Right kidney (tissue), 1 donor: ENCODE data around the gene SCAMP3.
A peak's percentile ranks its signal among the peaks of the same experiment; 100 is the strongest.

Experiments used
- DNase-seq: peaks from one replicate; pipeline ENCODE4 v3.0.0-alpha.2; 2016

Gene SCAMP3

DNA sequence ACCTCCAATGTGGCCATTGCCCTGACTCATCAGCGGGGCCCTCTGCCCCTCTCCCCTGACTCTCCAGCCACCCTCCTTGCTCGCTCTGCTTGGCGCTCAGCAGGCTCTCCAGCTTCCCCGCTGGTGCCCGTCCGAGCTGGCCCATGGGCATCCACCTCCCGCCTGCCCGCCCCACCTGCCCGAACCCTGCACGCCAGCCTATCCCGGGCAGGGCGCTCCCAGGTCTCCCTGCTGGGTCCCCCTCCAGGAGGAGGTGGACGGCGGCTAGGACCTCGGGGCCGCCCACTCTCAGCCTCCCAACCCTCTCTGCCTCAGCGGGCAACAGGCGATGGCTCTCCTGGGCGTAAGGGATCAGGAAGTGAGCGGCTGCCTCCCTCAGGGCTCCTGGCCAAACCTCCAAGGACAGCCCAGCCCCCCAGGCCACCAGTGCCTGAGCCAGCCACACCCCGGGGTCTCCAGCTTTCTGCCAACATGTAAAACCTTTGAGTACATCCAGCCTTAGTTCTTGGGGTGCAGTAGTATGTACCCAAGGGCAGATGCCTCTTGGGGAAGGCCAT, 25.9 kb upstream of the SCAMP3 start:
- no peak for DNase-seq

DNA sequence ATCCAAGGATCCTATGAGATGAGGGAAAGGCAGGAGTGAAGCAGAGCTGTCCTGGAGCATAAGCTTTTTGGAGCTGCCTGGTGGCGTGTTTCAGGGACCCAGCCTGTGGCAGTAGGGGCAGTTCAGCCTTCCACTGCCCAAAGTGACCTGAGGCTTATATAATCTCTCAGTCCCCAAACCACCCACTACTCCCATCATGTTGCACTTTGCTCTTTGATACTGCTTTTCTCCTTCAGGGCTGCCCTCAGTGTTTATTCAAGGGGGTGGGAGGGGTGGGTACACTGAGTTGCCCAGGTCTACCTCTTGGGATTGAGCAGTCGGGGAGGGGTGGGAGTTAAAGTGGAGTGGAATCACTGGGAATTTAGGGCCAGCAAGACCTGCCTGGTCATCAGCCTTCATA, 24.4 kb upstream of the SCAMP3 start:
- DNase-seq: no peak

DNA sequence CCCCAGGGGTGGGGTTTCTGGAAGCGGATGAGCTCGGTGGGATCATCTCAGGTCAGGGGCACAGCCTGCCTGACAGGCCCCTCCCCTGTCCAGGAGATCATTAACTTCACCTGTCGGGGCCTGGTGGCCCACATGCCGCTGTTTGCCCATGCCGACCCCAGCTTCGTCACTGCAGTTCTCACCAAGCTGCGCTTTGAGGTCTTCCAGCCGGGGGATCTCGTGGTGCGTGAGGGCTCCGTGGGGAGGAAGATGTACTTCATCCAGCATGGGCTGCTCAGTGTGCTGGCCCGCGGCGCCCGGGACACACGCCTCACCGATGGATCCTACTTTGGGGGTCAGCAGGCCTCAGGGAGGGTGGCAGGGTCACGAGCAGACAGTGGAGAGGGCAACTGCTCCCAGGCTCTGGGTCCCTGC, 23.5 kb upstream of the SCAMP3 start:
- no peak for DNase-seq

DNA sequence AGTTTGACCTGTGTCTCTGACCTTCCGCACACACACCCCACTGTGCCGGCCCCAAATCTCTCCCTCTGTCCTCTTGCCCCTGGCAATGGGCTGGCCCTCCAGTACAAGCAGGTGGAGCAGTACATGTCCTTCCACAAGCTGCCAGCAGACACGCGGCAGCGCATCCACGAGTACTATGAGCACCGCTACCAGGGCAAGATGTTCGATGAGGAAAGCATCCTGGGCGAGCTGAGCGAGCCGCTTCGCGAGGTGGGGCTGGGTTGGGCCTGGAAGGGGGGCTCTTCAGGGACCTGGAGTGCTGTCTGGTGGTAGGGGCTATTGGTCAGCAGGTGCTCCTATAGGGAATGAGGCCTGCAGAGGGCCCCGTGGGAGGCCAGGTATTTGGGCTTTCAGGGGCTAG, 22.9 kb upstream of the SCAMP3 start:
- no peak for DNase-seq

DNA sequence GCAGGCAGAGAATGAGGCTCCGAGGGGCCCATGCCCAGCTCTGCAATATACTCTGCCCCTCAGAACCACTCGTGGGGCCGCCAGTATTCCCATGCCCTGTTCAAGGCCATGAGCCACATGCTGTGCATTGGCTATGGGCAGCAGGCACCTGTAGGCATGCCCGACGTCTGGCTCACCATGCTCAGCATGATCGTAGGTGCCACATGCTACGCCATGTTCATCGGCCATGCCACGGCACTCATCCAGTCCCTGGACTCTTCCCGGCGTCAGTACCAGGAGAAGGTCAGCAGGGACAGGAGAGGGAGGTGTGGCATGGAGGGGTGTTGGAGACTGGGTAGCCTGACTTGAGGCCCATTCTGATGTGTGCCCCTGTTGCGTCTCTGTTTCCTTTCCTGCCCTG, 22.3 kb upstream of the SCAMP3 start:
- no peak for DNase-seq

DNA sequence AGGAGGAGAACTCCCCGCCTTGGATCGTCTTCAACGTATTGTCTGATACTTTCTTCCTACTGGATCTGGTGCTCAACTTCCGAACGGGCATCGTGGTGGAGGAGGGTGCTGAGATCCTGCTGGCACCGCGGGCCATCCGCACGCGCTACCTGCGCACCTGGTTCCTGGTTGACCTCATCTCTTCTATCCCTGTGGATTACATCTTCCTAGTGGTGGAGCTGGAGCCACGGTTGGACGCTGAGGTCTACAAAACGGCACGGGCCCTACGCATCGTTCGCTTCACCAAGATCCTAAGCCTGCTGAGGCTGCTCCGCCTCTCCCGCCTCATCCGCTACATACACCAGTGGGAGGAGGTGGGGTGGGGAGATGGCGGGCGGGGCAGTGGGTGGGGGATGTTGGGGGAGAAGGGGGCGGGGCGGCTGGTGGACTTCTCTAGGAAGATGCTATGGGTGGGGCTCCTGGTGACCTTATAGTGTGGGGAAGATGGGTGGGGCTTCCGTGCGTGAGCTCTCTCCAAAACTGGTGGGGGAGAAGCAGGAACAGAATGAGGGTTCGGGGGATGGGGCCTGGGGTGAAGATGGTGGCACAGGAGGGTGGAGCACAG, 20.4 kb upstream of the SCAMP3 start:
- DNase-seq: no peak

DNA sequence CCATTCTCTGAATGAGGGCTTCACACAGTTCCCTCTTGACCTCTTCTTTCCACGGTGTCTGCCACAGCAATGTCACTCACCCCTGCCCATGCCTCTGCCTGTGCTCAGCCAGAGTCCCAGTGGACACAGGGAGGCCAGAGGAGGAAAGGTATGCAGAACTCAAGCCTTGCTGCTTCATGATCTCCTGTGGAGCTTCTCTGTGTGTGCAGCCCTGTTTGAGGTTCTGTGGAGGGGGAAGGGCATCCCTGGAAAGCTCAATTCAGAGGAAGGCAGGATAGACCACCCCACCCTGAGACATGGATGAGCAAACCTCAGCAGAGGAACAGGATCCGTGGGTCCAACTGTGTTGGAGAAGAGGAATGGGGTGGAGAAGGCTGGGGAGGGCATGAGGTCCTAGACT, 17.1 kb upstream of the SCAMP3 start:
- no peak for DNase-seq

DNA sequence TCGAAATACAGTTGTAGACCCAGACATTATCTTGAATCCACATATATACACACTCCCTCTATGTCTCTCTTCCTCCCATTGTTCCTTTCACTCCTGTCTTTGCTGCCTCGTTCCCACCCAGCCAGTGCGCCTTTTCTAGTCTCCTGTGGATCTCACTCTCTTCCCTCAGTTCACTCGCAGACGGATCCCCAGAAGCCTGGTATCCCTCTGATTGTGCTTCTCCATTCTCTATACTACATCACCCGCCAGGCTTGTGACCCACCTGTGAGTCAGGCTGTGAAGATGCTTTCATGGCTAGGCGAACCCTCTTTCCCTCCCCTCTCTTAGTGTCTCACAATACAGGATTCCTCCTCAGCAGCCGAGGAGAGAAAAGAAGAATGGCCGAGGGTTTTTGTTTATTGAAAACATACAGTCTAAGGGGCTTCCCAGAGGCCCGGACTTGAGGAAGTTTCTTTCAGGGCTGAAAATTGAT, 16.6 kb upstream of the SCAMP3 start:
- DNase-seq: no peak

DNA sequence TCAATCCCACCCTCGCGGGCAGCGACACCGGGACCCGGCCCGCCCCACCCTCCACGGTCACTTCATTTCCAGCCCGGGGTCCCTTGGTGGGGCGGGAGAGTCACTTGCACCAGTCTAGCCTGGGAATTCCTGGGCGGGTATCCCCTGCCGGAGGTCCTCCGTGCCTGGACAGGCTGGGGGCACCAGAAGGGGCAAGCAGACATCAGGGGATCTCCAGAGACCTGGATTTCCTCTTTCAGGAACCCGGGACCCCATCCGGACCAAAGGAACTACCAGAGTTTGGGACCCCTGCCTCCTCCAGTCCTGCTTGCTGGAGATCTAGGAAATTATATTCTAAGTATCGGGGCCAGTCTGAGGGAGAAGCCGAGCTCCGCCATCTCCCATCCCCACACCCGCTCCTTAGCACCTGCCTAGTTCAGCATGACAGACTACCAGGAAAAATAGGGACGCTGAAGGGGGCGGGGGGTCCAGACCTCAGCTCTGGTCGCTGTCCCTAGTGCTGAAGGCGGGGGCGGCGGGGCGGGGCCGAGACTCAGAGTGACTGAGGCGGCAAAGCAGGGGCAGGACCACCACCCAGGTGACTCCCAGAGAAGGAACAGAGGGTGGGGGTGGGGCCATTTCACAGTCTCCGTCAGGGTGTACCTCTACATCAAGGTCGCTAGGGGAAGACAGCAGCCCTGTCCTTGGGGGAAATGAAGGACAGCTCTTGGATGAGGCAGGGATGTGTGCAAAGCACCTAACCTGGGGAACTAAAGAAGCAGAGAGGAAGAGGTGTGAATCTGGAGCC, 15.9 kb upstream of the SCAMP3 start:
- DNase-seq: peak; percentile 59

DNA sequence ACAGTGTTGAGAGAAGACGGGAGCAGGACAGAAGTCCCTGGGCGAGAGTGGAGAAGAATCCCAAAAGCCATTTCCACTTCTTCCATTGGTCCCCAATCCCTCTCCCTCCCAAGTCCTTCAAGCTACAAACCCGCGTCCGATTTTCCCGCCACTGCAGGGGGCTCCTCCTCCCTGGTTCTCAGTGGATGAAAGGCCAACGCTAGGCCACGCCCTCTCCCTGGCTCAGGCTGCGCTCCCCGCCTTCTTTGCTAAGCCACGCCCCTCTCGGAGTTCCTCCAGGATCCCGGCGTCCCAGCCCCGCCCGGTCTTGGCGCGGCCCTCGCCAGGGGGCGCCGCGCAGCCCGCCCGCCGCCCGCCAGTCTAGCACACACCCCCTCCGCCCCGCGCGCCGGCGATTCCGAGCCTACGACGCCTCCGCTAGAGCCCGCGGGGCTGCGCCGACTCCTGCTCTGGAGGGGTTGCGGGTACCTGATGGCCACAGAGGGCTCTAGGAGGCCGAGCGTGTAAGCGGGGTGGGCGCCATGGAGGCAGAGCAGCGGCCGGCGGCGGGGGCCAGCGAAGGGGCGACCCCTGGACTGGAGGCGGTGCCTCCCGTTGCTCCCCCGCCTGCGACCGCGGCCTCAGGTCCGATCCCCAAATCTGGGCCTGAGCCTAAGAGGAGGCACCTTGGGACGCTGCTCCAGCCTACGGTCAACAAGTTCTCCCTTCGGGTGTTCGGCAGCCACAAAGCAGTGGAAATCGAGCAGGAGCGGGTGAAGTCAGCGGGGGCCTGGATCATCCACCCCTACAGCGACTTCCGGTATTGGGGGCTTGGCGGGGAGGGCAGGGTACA, 15.1 kb upstream of the SCAMP3 start, which contains the start of gene HCN3:
TSS of gene HCN3 (plus strand) at position 394 of the 832 bp plus-strand sequence. CDS start at position 522, 128 bp downstream.
- DNase-seq: peak; percentile 92

DNA sequence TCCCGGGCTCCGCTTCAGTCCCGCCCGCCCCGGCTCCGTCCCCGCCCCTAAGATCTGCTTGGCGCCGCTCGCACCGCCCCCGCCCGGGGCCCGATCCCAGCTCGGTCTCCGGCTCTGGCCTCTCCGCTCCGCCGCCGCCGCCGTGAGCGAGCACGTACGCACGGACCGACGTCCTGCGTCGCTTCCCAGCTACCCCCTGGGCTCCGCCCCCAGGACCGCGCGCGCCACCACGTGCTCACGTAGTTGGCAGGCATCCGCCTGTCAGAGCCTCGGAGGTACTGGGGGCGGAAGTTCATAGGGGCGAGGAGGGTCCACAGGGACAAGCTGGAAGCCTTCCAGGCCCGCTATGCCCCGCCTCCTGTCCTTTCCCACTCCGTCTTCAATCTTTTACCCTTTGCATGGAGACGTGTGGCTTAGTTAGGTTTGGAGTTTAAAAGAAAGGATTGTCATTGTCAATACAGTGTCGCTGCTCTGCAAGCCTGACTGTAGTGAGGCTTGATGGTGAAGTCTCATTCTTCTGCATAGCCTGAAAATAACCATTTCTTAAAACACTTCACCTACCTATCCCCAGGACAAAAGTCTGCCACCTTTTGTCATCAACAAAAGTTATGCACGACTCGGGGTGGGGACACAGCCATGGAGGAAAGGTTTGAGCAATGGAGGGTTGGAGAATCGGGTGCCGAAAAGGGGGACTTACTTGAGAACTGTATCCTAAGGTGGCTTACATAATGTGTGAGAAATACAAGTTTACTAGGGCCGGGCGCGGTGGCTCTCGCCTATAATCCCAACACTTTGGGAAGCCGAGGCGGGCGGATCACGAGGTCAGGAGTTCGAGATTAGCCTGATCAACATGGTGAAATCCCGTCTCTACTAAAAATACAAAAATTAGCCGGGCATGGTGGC, 11.4 kb upstream of the SCAMP3 start, which contains the start of gene CLK2:
TSS of gene CLK2 (minus strand) at position 162 of the 903 bp plus-strand sequence. CDS start 2,527 bp downstream, outside the sequence.
- peak; percentile 81 for DNase-seq

DNA sequence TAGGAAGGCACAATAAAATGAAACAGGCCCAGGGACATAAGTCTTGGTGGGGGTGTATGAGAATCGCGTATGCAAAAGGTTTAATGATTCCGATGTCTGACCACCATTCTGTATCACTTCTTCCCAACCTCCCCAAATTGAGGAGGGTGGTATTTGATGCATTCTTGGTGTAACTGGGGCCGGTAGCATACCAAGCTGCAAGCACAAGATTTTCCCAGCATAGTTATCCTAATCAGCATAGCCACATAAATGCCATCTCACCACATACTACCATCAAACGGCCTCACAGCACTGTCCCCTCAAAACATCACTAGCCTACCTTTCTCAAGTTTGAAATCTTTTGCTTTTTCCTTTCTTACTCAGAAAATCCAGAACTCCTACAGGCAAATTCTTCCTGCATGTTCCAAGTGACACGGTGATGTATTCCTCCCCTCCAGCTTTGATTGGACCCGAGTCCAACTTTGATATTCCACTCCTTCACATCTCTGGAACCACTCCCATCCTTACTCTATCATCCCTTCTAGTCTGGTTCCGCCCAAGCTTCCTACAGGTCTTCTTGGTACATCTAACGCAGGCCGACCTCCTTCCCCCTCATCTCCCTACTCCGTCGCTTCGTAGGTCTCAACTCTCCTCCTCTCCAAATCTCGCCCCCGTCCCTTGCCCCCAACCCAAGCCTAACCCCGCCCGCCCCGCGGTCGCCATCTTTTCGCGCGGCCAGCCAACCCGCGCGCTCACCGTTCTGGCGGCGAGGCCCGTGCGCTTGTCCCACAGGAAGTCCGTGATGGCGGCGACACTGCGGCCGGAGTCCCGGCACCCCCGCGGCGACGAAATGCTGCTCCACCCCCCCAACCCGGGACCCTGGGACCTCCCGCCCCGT, 10.5 kb upstream of the SCAMP3 start:
- DNase-seq: peak; percentile 52

DNA sequence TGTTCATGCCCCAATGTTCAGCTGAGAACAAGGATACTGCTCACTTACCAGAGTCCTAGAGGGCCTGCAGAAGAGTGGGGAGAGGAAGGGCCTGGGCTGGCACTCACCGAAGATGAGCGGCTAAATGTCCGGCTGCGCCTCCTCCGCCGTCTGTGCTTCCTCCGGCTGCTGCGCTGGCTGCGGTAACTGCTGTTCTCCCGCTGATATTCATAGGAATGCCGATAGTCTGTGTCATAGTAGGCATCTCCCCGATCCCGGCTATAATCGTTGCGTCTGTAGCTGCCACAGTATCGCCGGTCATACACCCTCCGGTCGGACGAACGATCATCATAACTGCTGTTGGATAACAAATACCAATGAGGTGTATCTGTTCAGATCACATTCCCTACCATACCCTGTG, 7.2 kb upstream of the SCAMP3 start:
- DNase-seq: no peak

DNA sequence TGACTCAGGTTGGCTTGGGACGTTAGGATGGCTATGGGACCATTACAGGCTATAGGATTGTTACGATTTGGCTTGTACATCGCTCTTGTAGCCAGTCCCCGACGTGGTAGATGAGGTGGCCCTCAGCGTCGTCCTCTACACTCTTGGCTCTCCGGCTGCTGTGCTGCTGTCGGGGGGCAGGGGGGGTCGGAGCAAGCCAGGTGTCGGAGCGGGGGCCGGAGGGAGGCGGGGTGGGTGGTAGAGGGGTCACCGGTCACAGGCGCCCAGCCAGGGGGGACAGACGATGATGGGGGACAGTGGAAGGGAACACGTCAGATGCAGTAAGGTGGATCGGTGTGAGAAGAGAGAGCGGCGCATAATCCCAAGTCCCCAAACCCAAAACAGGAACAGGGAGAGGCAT, 6.5 kb upstream of the SCAMP3 start:
- no peak for DNase-seq

DNA sequence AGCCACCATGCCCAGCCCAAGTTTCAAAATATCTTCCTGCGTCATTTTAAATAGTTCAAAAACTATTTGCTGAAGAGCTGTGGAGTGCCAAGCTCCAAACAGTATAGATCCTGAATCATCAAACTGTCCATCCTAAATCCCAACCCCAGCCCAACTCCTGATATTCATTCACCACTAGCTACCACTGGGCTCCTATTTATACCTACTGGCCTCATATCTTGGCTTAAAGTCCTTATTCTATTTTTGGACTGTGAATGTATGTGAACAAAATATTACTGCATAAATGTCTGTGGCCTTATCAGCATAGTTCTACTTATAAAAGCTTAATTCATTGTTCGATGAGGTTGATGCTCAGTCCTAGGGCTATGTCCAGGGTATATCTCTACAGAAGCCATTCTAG, 5.2 kb upstream of the SCAMP3 start:
- no peak for DNase-seq

DNA sequence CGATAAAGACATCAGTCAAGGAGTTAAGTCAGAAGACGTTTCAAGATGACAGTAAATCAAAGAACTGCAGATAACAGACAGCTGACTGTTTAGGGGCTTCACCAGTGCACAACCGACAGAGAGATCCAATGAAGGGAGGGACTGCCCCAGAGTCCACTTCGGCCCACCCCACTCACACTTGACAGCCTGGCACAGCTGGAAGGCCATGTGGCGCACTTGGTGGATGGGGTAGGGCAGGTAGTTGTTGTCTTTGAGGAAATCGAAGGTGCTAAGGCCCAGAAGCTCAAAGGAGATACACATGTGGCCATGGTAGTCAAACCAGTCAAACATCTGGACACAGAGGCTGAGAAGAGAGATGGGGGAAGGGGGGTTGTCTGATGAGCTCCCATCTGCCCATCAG, 4.4 kb upstream of the SCAMP3 start:
- no peak for DNase-seq

DNA sequence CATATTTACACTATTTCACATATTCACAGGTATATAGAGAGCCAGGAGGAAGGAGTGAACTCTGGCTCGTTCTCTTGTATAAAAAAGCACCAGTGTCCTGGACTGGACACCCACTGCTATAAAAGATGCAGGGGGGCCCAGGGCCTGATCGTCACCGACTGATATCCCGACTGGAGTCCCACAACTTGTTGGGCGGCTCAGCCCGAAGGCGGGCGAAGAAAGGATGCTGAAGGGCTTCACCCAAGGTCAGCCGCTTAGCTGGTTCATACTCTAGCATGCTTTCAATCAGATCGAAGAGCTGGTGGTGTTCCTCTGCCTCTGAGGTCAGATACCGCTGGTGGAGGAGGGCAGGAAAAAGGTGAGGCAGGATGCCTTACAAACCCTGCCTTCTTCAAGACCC, 907 bp upstream of the SCAMP3 start:
- no peak for DNase-seq

DNA sequence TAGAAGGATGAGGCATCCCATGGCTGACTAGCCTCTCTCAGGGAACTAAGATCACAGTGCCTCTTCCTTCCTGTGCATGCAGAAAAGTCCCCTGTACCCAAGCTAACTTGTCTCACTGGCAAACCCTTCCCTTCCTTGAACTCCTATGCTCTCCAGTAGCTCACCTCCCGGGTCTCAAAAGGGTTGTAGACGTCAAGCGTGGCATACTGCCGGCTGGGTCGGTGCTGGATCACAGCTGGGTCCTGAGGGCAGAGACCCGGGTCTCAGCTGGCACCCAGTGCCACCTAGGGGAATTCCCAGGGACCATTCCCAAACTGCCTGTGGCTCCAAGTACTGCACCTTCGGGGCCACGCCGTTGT, 688 bp downstream of the SCAMP3 start:
- no peak for DNase-seq

DNA sequence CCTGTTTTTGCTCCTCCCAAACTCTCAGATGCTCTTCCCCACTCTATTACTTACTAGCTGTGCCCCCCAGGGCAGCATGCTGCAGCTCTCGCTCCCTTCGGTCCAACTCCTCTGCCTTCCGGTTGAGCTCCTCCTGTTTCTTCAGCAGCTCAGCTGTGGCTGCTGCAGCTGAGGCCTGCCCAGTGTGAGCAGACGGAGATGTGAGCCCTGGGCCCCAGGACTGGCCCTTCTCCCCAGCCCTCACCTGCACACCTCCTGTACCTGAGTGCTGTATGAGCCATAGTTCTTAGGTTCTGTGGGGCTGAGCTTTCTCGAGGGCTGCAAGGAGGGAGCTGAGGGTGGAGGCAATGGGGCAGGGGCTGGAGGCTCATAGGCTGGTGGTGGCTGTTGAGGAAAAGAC, 1.9 kb downstream of the SCAMP3 start:
- no peak for DNase-seq

DNA sequence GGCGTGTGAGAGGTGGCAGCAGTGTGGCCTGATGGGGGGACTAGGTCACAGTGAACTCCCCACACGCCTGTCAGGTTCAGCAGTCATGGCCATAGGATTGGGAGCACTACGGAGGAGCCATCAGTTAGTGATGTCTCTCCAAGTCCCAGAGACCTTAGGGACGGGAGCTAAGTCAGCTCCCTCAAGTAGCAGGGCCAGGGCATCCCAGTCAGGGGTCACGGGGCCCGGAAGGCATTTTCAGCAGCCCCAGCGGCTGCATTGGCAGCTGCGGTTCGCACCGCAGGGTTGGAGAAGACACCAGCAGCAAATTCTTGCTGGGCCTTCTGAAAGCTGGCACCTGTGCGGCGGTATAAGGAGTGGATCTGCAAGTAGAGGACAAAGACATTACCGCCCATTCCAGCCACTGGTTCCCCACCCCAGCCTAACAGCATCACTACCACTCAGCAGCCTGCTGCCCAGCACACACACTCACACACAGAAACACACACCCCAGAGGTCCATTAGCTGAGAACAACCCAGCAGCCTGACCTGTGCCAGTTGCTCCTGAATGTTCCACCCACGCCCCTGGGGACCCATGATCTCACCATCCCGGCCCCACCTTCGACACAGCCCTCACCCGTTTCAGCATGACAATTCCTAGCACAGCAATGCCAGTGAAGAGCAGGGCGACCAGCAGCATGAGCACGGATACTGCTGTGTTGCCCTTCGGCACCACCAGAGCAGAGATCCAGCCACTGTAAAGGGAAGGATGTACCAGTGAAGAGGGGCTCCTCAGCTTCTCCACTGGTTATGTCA, 5.9 kb downstream of the SCAMP3 start:
- no peak for DNase-seq
